Measurements from ENCODE around the gene OR6S1. TPM values are rescaled to one million over a fixed set of nuclear protein-coding genes. Genes with fewer than 3 reads are reported as not detected.

Gene OR6S1
- total RNA-seq (2022) = not detected in 2 replicates
- not detected for Bru-seq, nascent RNA
- BruChase-seq, experiment 1, labeled RNA remaining after a 6-hour chase = not detected
- not detected for BruChase-seq, experiment 2, labeled RNA remaining after a 2-hour chase
- long read RNA-seq = 0 reads

GRCh38 chr14:20641591-20641990 lies at the start of gene OR6S1:
Gene OR6S1 (minus strand): TSS chr14:20641691. CDS start chr14:20641691, 0 bp downstream.
- Mint-ChIP-seq H3K4me3 (ENCODE audit: unreplicated experiment) (no peak within 1 kb of the TSS), H3K36me3 (ENCODE audit: insufficient read depth, unreplicated experiment) (no peaks in the 10 kb centered on the region), H3K27me3 (ENCODE audit: insufficient read depth, unreplicated experiment) (peaks cover 42% of the 10 kb centered on the region), H3K4me1 (ENCODE audit: insufficient read depth, unreplicated experiment) (no peaks in the 10 kb centered on the region), H3K9me3 (ENCODE audit: unreplicated experiment) (no peaks in the 10 kb centered on the region), H3K27ac (ENCODE audit: low read depth, unreplicated experiment) (no peak within 1 kb of the TSS)
- TF ChIP-seq CTCF (IDR thresholded peaks at IDR 0.05; ENCODE audit: unreplicated experiment) = no peak
- BruUV-seq (replicated peaks) = no TSS peak
- intact Hi-C loops (cut with micrococcal nuclease) = no loop called here
- DNase-seq (ENCODE audit: unreplicated experiment) = no peak
- ChIA-PET POLR2A (no interaction called here), CTCF (interaction anchor here (1.2 kb wide), 1 partner anchor 217 kb away, joined by 5 read pairs; no protein-coding TSS in a partner anchor)

- peaks cover 9% of the 10 kb centered on the region for H3K4me1 Mint-ChIP-seq (ENCODE audit: insufficient read depth, unreplicated experiment)
- ChIA-PET POLR2A (interaction anchor here (0.7 to 2.4 kb wide), 9 partner anchors 9 to 351 kb away, joined by 3 to 17 read pairs (median 5); partner anchors contain the start of genes APEX1, OSGEP, PIP4P1 and RNASE7), CTCF (interaction anchor here (0.5 to 7.5 kb wide), 48 partner anchors 9 to 402 kb away, joined by 3 to 103 read pairs (median 4); partner anchors contain the start of genes PARP2, SLC39A2 and TTC5)
- no TSS peak for BruUV-seq (replicated peaks)
- peak; percentile 77 for DNase-seq (ENCODE audit: unreplicated experiment)
- no peaks in the 10 kb centered on the region for H3K36me3 Mint-ChIP-seq (ENCODE audit: insufficient read depth, unreplicated experiment)
- H3K4me3 Mint-ChIP-seq (ENCODE audit: unreplicated experiment) = peak overlapping the region; percentile 47
- peak; percentile 81 for TF ChIP-seq CTCF (IDR thresholded peaks at IDR 0.05; ENCODE audit: unreplicated experiment)
- H3K27ac Mint-ChIP-seq (ENCODE audit: low read depth, unreplicated experiment) = no peak overlapping the region
- H3K9me3 Mint-ChIP-seq (ENCODE audit: unreplicated experiment) = no peaks in the 10 kb centered on the region
- intact Hi-C loops (cut with micrococcal nuclease) = loop anchor here (1.0 kb wide), 4 partner anchors 28 to 160 kb away; no protein-coding TSS in a partner anchor
- H3K27me3 Mint-ChIP-seq (ENCODE audit: insufficient read depth, unreplicated experiment) = no peaks in the 10 kb centered on the region
Observed at GRCh38 chr14:20690848-20691640, 49.6 kb upstream of the OR6S1 start.

- no TSS peak for BruUV-seq (replicated peaks)
Observed at GRCh38 chr14:20688167-20688839, 46.8 kb upstream of the OR6S1 start, which contains the start of gene ANG. Gene ANG (plus strand): TSS chr14:20688764. CDS start chr14:20693565, 4,801 bp downstream.

More at GRCh38 chr14:20688167-20688839, 46.8 kb upstream of the OR6S1 start, which contains the start of gene ANG:
- no peak within 1 kb of the TSS for H3K27ac Mint-ChIP-seq (ENCODE audit: low read depth, unreplicated experiment)
- peaks cover 12% of the 10 kb centered on the region for H3K4me1 Mint-ChIP-seq (ENCODE audit: insufficient read depth, unreplicated experiment)
- no peaks in the 10 kb centered on the region for H3K27me3 Mint-ChIP-seq (ENCODE audit: insufficient read depth, unreplicated experiment)
- ChIA-PET CTCF (interaction anchor here (0.6 to 10.2 kb wide), 7 partner anchors 9 to 363 kb away, joined by 3 to 103 read pairs (median 4); partner anchors contain the start of gene PIP4P1), POLR2A (interaction anchor here (0.6 kb wide), 1 partner anchor 75 kb away, joined by 3 read pairs; no protein-coding TSS in a partner anchor)
- intact Hi-C loops (cut with micrococcal nuclease) = no loop called here
- DNase-seq (ENCODE audit: unreplicated experiment) = no peak
- no peak within 1 kb of the TSS for H3K4me3 Mint-ChIP-seq (ENCODE audit: unreplicated experiment)
- no peaks in the 10 kb centered on the region for H3K9me3 Mint-ChIP-seq (ENCODE audit: unreplicated experiment)
- no peak for TF ChIP-seq CTCF (IDR thresholded peaks at IDR 0.05; ENCODE audit: unreplicated experiment)
- no peaks in the 10 kb centered on the region for H3K36me3 Mint-ChIP-seq (ENCODE audit: insufficient read depth, unreplicated experiment)

Data from MCF 10A (cell line).